HepG2 (cell line): ENCODE results near the gene KCNH6. TPM values are rescaled to one million over a fixed set of nuclear protein-coding genes. Genes with fewer than 3 reads are reported as not detected.

Experiments used
- ATRX ChIP-seq: sonication (generic); formaldehyde crosslinking; IDR thresholded peaks from 2 replicates; pipeline ENCODE4 v1.4.0; 2020; ENCODE audit warnings: missing genetic modification reagents, borderline replicate concordance
- MATR3 ChIP-seq: sonication (generic); formaldehyde crosslinking; IDR thresholded peaks from 2 replicates; pipeline ENCODE4 v1.4.0; 2020; ENCODE audit warnings: missing genetic modification reagents
- MXI1 ChIP-seq: IDR thresholded peaks from 3 replicates; pipeline ENCODE4 v1.6.1; 2012; ENCODE audit warnings: low read depth, low read length, inconsistent platforms, borderline replicate concordance
- RNF2 ChIP-seq: fragments of 450-650 bp; conservative IDR thresholded peaks from 2 replicates; pipeline ENCODE4 v1.6.1; 2016; ENCODE audit warnings: low read depth
- SAFB2 ChIP-seq: sonication (generic); formaldehyde crosslinking; IDR thresholded peaks from 2 replicates; pipeline ENCODE4 v1.5.1; 2020; ENCODE audit warnings: missing genetic modification reagents, low read depth, mild to moderate bottlenecking, borderline replicate concordance
- SALL2 ChIP-seq: sonication (generic); formaldehyde crosslinking; IDR thresholded peaks from 2 replicates; pipeline ENCODE4 v1.8.1; 2023; ENCODE audit warnings: mild to moderate bottlenecking, missing genetic modification reagents, inconsistent platforms
- SRSF9 ChIP-seq: fragments of 200-400 bp; formaldehyde crosslinking; IDR thresholded peaks from 2 replicates; pipeline ENCODE4 v1.6.1; 2018; ENCODE audit warnings: borderline replicate concordance, mild to moderate bottlenecking, low read depth, low read length; ENCODE audit not compliant: insufficient read depth, poor library complexity, severe bottlenecking
- TOE1 ChIP-seq: sonication (generic); formaldehyde crosslinking; IDR thresholded peaks from 2 replicates; pipeline ENCODE4 v1.4.0; 2020; ENCODE audit warnings: mild to moderate bottlenecking, missing genetic modification reagents
- ZBTB20 ChIP-seq: sonication (generic); formaldehyde crosslinking; IDR thresholded peaks from 2 replicates; pipeline ENCODE4 v1.8.1; 2023; ENCODE audit warnings: missing genetic modification reagents, low read depth, mild to moderate bottlenecking, borderline replicate concordance
- ZBTB4 ChIP-seq: sonication (generic); formaldehyde crosslinking; IDR thresholded peaks from 2 replicates; pipeline ENCODE4 v1.4.0; 2020; ENCODE audit warnings: missing genetic modification reagents, mild to moderate bottlenecking, borderline replicate concordance
- ZNF12 ChIP-seq: sonication (generic); formaldehyde crosslinking; IDR thresholded peaks from 2 replicates; pipeline ENCODE4 v1.5.0; 2020; ENCODE audit warnings: missing genetic modification reagents
- ZNF451 ChIP-seq: sonication (generic); formaldehyde crosslinking; IDR thresholded peaks from 2 replicates; pipeline ENCODE4 v1.5.0; 2020; ENCODE audit warnings: mild to moderate bottlenecking, missing genetic modification reagents
- ZNF580 ChIP-seq: IDR thresholded peaks from 2 replicates; pipeline ENCODE4 v1.6.1; 2016; ENCODE audit warnings: low read depth, borderline replicate concordance
- ZNF615 ChIP-seq: sonication (generic); formaldehyde crosslinking; IDR thresholded peaks from 2 replicates; pipeline ENCODE4 v1.5.0; 2020; ENCODE audit warnings: mild to moderate bottlenecking, missing genetic modification reagents, borderline replicate concordance
- ZNF784 ChIP-seq: sonication (generic); formaldehyde crosslinking; IDR thresholded peaks from 2 replicates; pipeline ENCODE4 v1.5.1; 2020; ENCODE audit warnings: missing genetic modification reagents, mild to moderate bottlenecking, borderline replicate concordance
- ZZZ3 ChIP-seq: sonication (generic); formaldehyde crosslinking; IDR thresholded peaks from 2 replicates; pipeline ENCODE4 v1.4.0; 2020; ENCODE audit warnings: missing genetic modification reagents, mild to moderate bottlenecking, borderline replicate concordance
- polyA plus RNA-seq, 8 experiments: library from polyadenylated mRNA; depleted of rRNA in 3 of 8; stranded (reverse) in 7 of 8; unstranded in 1 of 8; fragments of >200 nt; fragmentation: Illumina TruSeq in 4 of 8; extraction: Trizol in 4 of 8; gene quantifications; 2 replicates each; pipeline versions ENCODE4 v1.2.1 to v1.2.3, GENCODE V29; 2011 to 2016; ENCODE audit warnings: low read depth in 4 of 8, missing spikeins in 1 of 8, mixed read lengths in 1 of 8; ENCODE audit not compliant: insufficient read depth in 1 of 8
- total RNA-seq, 5 experiments: library from RNA; depleted of rRNA; stranded (reverse); fragments of >200 nt; fragmentation: Illumina TruSeq; extraction: Trizol; gene quantifications; 2 replicates each; pipeline ENCODE4 v1.2.3, GENCODE V29; 2016; ENCODE audit warnings: low read depth in 1 of 5
- TF ChIP-seq, protein P1 (sequence below), 2 experiments: sonication (generic) in 1 of 2; formaldehyde crosslinking in 1 of 2; IDR thresholded peaks; 2 replicates each; pipeline versions ENCODE4 v1.4.0 to v1.6.1; 2018 to 2020; ENCODE audit warnings: missing genetic modification reagents in 2 of 2, borderline replicate concordance in 1 of 2, low read depth in 1 of 2, mild to moderate bottlenecking in 1 of 2, missing biosample characterization in 1 of 2
- TF ChIP-seq, protein P2 (sequence below), 2 experiments: IDR thresholded peaks; 2 replicates each; pipeline ENCODE4 v1.6.1; 2011 to 2012; ENCODE audit warnings: low read length in 2 of 2, borderline replicate concordance in 1 of 2, low read depth in 1 of 2, mild to moderate bottlenecking in 1 of 2, moderate library complexity in 1 of 2

The KCNH6 gene
- total and polyA plus RNA-seq, 2 of the 13 experiments (the other 11 are each of a cell fraction or from before 2014, with no cell fraction given) = 0.05 to 0.18 TPM

- TF ChIP-seq ZNF784 (CRISPR knock-in tag) (no peak), SALL2 (CRISPR knock-in tag) (no peak), ZNF580 (no peak), MXI1 (0 out of 3 replicates have a peak, but pooled peaks have one; percentile 32), TOE1 (no peak), MATR3 (CRISPR knock-in tag) (no peak), ZBTB4 (CRISPR knock-in tag) (no peak), ATRX (CRISPR knock-in tag) (no peak), ZNF12 (CRISPR knock-in tag) (no peak), ZNF615 (no peak), ZNF451 (CRISPR knock-in tag) (0 out of 2 replicates have a peak, but pooled peaks have one; percentile 54), SAFB2 (CRISPR knock-in tag) (no peak), ZBTB20 (CRISPR knock-in tag) (no peak), ZZZ3 (CRISPR knock-in tag) (no peak), RNF2 (no peak), SRSF9 (no peak)
- TF ChIP-seq, protein P1, sequence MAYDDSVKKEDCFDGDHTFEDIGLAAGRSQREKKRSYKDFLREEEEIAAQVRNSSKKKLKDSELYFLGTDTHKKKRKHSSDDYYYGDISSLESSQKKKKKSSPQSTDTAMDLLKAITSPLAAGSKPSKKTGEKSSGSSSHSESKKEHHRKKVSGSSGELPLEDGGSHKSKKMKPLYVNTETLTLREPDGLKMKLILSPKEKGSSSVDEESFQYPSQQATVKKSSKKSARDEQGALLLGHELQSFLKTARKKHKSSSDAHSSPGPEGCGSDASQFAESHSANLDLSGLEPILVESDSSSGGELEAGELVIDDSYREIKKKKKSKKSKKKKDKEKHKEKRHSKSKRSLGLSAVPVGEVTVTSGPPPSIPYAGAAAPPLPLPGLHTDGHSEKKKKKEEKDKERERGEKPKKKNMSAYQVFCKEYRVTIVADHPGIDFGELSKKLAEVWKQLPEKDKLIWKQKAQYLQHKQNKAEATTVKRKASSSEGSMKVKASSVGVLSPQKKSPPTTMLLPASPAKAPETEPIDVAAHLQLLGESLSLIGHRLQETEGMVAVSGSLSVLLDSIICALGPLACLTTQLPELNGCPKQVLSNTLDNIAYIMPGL (CRISPR knock-in tag; IDR thresholded peaks at IDR 0.05; ENCODE audit: borderline replicate concordance in 1 of 2, low read depth in 1 of 2) = peak; percentile 58 to 81; a peak in 3 of 4 replicates
- TF ChIP-seq, protein P2, sequence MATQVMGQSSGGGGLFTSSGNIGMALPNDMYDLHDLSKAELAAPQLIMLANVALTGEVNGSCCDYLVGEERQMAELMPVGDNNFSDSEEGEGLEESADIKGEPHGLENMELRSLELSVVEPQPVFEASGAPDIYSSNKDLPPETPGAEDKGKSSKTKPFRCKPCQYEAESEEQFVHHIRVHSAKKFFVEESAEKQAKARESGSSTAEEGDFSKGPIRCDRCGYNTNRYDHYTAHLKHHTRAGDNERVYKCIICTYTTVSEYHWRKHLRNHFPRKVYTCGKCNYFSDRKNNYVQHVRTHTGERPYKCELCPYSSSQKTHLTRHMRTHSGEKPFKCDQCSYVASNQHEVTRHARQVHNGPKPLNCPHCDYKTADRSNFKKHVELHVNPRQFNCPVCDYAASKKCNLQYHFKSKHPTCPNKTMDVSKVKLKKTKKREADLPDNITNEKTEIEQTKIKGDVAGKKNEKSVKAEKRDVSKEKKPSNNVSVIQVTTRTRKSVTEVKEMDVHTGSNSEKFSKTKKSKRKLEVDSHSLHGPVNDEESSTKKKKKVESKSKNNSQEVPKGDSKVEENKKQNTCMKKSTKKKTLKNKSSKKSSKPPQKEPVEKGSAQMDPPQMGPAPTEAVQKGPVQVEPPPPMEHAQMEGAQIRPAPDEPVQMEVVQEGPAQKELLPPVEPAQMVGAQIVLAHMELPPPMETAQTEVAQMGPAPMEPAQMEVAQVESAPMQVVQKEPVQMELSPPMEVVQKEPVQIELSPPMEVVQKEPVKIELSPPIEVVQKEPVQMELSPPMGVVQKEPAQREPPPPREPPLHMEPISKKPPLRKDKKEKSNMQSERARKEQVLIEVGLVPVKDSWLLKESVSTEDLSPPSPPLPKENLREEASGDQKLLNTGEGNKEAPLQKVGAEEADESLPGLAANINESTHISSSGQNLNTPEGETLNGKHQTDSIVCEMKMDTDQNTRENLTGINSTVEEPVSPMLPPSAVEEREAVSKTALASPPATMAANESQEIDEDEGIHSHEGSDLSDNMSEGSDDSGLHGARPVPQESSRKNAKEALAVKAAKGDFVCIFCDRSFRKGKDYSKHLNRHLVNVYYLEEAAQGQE (IDR thresholded peaks at IDR 0.05; ENCODE audit: borderline replicate concordance in 1 of 2, low read depth in 1 of 2, low read length in 2 of 2) = no peak
These were observed 44.2 kb upstream of the KCNH6 start (continued) for GRCh38 chr17:63478814-63479494.
